GM12878 (cell line): ENCODE measurements around the gene TIFAB.

ENCODE experiments used
- CHD2 ChIP-seq: IDR thresholded peaks from 2 replicates; pipeline ENCODE4 v1.6.1; 2011; ENCODE audit warnings: low read depth, low read length, improper control_type of control experiment, borderline replicate concordance
- CTCF ChIP-seq, 3 experiments: IDR thresholded peaks in 2 of 3; conservative IDR thresholded peaks in 1 of 3; 2 replicates each; pipeline ENCODE4 v1.5.1; 2011; ENCODE audit warnings: low read depth in 3 of 3, low read length in 3 of 3, mild to moderate bottlenecking in 3 of 3, control low read depth in 2 of 3, moderate library complexity in 2 of 3, inconsistent platforms in 1 of 3, mixed read lengths in 1 of 3; ENCODE audit not compliant: control insufficient read depth in 2 of 3, insufficient read depth in 1 of 3; ENCODE audit errors: extremely low read depth in 1 of 3
- EZH2 ChIP-seq: IDR thresholded peaks from 2 replicates; pipeline ENCODE4 v1.6.1; 2012; ENCODE audit warnings: low read depth, mild to moderate bottlenecking, control low read depth, inconsistent platforms, low read length, borderline replicate concordance; ENCODE audit not compliant: control insufficient read depth
- HCFC1 ChIP-seq: fragments of 150-350 bp; IDR thresholded peaks from 2 replicates; pipeline ENCODE4 v1.6.1; 2014; ENCODE audit warnings: low read length
- JUNB ChIP-seq: IDR thresholded peaks from 2 replicates; pipeline ENCODE4 v1.6.1; 2016; ENCODE audit warnings: antibody characterized with exemption, mild to moderate bottlenecking
- MTA3 ChIP-seq: IDR thresholded peaks from 2 replicates; pipeline ENCODE4 v1.6.1; 2012; ENCODE audit warnings: low read length, inconsistent platforms, borderline replicate concordance
- NBN ChIP-seq: fragments of 450-650 bp; IDR thresholded peaks from 2 replicates; pipeline ENCODE4 v1.6.1; 2016
- POLR2A ChIP-seq: IDR thresholded peaks from 2 replicates; pipeline ENCODE4 v1.6.1; 2011; ENCODE audit warnings: low read depth, mild to moderate bottlenecking, low read length
- RCOR1 ChIP-seq: conservative IDR thresholded peaks from 2 replicates; pipeline ENCODE4 v1.6.1; 2012; ENCODE audit warnings: low read depth, low read length, improper control_type of control experiment
- SIN3A ChIP-seq: IDR thresholded peaks from 2 replicates; pipeline ENCODE4 v1.6.1; 2012; ENCODE audit warnings: low read depth, low read length, improper control_type of control experiment
- TAF1 ChIP-seq: IDR thresholded peaks from 2 replicates; pipeline ENCODE4 v1.6.1; 2011; ENCODE audit warnings: mild to moderate bottlenecking, low read depth, low read length, borderline replicate concordance
- YY1 ChIP-seq: IDR thresholded peaks from 2 replicates; pipeline ENCODE4 v1.6.1; 2011; ENCODE audit warnings: low read depth, mild to moderate bottlenecking, low read length

- no peak for TF ChIP-seq YY1
- no peak for TF ChIP-seq TAF1
- no peak for TF ChIP-seq CTCF (IDR thresholded peaks at IDR 0.05 in 2 of 3, conservative IDR thresholded peaks at IDR 0.05 in 1 of 3; ENCODE audit: control insufficient read depth in 2 of 3, extremely low read depth in 1 of 3, insufficient read depth in 1 of 3, low read depth in 3 of 3, low read length in 3 of 3)
- no peak for TF ChIP-seq CHD2
- TF ChIP-seq POLR2A: no peak
- no peak for TF ChIP-seq RCOR1
- no peak for TF ChIP-seq MTA3
- TF ChIP-seq EZH2: no peak
- no peak for TF ChIP-seq SIN3A
- TF ChIP-seq HCFC1: no peak
- TF ChIP-seq NBN: no peak
- no peak for TF ChIP-seq JUNB
These were observed 3.7 kb upstream of the TIFAB start for GRCh38 chr5:135455876-135456237.
